Stimulated activated CD4-positive, alpha-beta T cell treated with anti-CD3 and anti-CD28 coated beads, Interleukin-1b, Interleukin-23, amount 100 ng/mL, for 48 hours (primary cell): ENCODE results near the gene FURIN.
"Not testable (repeated sequence)": the region's sequence is repeated elsewhere in the genome, so short reads cannot be mapped to it uniquely, and the experiment has no call there.

Experiments
- DNase-seq: peaks from one replicate; pipeline ENCODE4 v3.0.0-alpha.2; 2020

FURIN gene

DNA sequence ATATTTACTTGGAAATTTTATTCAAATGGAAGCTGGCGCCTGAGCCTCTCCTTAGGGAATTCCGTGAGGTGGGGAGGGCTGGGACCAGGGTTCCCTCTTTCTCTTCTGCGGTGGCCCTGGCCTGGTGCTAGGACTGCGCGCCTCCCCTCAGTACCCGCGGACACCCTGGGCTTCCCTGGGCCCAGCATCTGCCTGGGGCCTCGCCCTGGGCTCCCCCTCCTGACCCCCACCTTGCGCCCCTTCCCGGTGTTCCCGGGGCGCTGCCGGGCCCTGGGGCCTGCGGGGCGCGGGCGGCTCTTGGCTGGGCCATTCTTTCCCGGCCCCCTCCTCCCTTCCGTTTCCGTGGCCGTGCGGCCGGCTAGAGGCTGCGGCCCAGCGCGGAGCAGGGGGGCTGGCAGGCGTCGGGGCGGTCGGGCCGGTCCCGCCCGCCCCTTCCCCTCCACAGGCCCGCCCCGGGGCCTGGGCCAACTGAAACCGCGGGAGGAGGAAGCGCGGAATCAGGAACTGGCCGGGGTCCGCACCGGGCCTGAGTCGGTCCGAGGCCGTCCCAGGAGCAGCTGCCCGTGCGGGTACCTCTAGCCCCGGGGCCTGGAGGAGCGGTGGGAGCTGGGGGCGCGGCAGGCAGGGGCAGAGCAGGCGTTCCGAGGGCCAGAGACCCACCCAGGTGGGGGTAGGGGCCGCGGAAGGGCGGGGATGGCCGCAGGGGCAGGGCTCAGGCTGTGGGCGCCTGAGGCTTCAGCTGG is 15.8 kb downstream of the FURIN start, which contains the start of gene FES:
Gene FES, plus strand, starts transcription at position 529 of the 743 bp plus-strand sequence. CDS start 542 bp downstream, outside the sequence.
- DNase-seq: no peak

DNA sequence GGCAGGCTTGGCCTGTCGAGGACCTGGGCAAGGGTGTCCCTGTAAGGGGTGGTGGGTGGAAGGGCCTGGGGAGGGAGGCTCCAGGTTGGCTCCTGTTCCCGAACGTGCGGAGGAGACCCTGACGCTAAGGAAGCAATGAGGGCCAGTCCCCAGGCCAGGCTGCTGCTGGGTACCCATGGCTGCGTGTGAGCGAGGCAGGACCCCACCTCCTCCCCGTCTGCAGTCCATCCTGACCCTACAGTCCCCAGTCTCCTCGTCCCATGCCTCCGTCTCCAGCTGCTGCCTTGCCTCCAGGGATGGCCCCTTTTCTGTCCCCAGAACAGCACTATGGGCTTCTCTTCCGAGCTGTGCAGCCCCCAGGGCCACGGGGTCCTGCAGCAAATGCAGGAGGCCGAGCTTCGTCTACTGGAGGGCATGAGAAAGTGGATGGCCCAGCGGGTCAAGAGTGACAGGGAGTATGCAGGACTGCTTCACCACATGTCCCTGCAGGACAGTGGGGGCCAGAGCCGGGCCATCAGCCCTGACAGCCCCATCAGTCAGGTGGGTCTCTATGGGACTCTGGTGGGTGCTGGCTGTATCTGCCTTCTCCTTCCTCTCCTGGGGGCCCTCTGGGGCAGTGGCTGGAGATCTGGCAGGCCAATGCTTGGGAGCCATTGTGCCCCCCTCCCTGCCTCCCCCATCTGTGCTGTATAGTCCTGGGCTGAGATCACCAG is 16.5 kb downstream of the FURIN start:
- DNase-seq: no peak

- DNase-seq: peak; percentile 76
These were observed 17.3 kb downstream of the FURIN start for GRCh38 chr15:90885432-90886290.

DNA sequence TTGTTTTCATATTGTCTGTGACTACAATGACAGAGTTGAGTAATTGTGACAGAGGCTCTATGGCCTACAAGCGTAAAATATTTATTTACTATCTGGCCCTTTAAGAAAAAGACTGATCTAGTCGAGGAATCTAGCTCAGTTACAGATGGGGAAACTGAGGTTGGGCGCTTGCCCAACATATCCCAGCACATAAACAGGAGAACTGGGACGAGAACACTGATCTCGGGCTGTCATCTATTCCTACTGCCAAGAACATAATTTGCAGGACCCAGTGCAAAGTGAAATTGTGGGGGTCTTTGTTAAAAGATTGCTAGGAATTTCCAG is 17.9 kb downstream of the FURIN start:
- no peak for DNase-seq

GRCh38 chr15:90887037-90887481 is 18.7 kb downstream of the FURIN start:
- DNase-seq: no peak

DNA sequence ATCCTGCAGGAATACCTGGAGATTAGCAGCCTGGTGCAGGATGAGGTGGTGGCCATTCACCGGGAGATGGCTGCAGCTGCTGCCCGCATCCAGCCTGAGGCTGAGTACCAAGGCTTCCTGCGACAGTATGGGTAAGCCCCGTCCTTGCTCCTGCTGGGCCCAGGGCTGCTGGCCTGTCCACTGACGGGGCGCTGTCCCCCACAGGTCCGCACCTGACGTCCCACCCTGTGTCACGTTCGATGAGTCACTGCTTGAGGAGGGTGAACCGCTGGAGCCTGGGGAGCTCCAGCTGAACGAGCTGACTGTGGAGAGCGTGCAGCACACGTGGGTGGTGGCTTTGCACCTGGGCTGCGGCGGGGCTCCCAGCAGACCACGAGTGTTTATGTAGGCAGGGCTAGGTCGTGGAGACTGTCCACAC is 20.9 kb downstream of the FURIN start:
- no peak for DNase-seq

DNA sequence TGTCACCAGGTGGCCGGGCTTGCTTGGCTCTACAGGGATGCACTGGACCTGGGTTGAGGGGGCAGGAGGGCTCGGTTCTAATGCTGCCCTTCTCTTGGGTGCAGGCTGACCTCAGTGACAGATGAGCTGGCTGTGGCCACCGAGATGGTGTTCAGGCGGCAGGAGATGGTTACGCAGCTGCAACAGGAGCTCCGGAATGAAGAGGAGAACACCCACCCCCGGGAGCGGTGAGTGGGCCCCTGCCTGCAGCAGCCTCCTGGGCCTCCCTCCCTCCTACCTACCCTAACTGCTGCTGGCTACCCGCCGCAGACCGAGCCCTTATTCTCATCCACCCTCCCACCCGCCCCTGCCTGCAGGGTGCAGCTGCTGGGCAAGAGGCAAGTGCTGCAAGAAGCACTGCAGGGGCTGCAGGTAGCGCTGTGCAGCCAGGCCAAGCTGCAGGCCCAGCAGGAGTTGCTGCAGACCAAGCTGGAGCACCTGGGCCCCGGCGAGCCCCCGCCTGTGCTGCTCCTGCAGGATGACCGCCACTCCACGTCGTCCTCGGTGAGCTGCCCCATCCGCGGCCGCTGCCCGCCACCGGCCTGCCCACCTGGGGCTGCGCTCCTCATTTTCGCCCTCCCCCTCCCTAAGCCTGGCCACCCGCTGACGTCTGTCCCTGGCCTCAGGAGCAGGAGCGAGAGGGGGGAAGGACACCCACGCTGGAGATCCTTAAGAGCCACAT is 21.5 kb downstream of the FURIN start:
- no peak for DNase-seq

- no peak for DNase-seq
These were observed 22.5 kb downstream of the FURIN start for GRCh38 chr15:90890839-90891238.

- no peak for DNase-seq
These were observed 23.1 kb downstream of the FURIN start for GRCh38 chr15:90891346-90891949.

GRCh38 chr15:90892023-90892422 is 23.6 kb downstream of the FURIN start:
- DNase-seq: no peak

GRCh38 chr15:90892498-90893174 is 24.2 kb downstream of the FURIN start:
- DNase-seq: no peak

- DNase-seq: no peak
These were observed 25.0 kb downstream of the FURIN start for GRCh38 chr15:90893175-90894090.

- DNase-seq: no peak
These were observed 27.3 kb downstream of the FURIN start for GRCh38 chr15:90895571-90896117.

GRCh38 chr15:90897131-90897655 is 28.8 kb downstream of the FURIN start:
- DNase-seq: not testable (repeated sequence)

DNA sequence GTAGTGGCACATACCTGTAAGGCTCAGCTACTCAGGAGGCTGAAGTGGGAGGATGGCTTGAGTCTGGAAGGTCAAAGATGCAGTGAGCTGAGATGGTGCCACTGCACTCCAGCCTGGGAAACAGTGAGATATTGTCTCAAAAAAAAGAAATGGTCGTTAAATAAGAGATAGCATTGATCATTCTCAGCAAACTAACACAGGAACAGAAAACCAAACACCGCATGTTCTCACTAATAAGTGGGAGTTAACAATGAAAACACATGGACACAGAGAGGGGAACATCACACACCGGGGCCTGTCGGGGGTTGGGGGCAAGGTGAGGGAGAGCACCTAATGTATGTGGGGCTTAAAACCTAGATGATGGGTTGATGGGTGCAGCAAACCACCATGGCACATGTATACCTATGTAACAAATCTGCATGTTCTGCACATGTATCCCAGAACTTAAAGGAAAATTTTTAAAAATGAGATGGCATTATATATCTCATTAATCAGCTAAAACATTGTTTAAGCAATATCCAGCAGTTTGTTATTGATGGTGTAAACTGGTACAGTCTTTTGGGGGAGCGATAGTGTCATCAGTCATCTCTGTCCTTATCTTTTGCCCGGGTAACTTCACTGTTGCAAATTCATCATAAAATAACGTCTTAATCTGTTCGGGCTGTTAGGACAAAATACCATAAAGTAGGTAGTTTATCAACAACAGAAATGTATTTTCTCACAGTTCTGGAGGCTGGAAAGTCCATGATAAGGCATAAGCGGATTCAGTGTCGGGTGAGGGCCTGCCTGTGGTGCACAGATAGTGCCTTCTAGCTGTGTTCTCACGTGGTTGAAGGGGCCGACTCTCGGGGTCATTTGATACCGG is 33.0 kb downstream of the FURIN start:
- DNase-seq: no peak

GRCh38 chr15:90902040-90902839 is 33.9 kb downstream of the FURIN start:
- DNase-seq: peak; percentile 65

DNA sequence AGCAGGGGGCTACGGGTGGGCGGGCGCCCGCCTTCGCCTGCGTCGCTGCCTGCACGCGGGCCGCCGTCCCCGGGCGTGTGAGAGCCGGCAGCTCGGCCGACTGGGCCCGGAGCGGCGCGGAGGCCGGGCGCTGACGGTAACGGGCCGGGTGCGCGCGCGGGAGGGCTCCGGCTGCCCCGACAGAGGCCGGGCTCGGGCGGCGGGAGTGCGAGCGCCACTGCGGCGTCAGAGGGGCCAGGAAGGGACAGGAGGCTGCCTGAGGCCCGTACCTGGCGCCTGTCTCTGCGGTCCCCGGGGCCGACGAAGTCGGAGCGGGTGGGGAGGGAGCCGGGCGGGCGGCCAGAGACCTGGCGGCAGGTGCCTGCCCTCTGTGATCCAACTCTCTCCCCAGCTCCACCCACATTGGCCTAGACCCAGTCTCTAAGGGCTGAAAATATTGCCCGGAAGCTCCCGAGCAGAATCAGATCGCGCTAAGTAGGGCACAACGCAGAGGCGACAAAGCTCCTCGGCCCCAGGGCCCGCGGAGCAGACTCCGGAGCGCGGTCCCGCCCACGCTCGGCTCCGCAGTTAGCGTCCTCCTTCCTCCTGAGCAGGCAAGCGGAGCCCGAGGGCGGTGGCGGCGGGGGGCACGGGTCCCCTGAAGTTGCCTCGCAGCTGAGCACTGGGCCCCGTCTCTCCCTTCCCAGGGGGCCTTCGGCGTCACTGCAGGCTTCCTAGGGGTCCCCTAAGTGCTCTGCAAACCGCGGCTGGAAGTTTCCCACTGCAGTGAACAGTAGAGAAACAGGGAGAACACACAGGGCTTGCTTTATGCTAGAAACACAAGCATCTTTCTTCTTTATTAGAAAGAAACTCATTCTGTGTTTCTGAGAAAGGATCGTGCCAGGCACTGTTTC is 34.7 kb downstream of the FURIN start, which contains the start of gene MAN2A2:
Gene MAN2A2, plus strand, starts transcription at position 463 of the 893 bp plus-strand sequence. CDS start 906 bp downstream, outside the sequence.
- DNase-seq: peak; percentile 82
